HG02588 (cell line): ENCODE results near the gene FAHD1.
"Not testable (repeated sequence)": the region's sequence is repeated elsewhere in the genome, so short reads cannot be mapped to it uniquely, and the experiment has no call there.

ENCODE experiments used
- ATAC-seq: cut with Tn5 transposase; IDR thresholded peaks from one replicate; pipeline ENCODE4 v1.9.1; 2021; ENCODE audit warnings: mild to moderate bottlenecking, moderate library complexity; ENCODE audit not compliant: unreplicated experiment

The FAHD1 gene

GRCh38 chr16:1788708-1789100 is 38.3 kb upstream of the FAHD1 start:
- no peak for ATAC-seq

GRCh38 chr16:1789643-1790045 is 37.4 kb upstream of the FAHD1 start:
- no peak for ATAC-seq

- ATAC-seq, result no peak
Observed at GRCh38 chr16:1790261-1790610, 36.8 kb upstream of the FAHD1 start.

- ATAC-seq, result no peak
Observed at GRCh38 chr16:1790611-1791255, 36.3 kb upstream of the FAHD1 start.

GRCh38 chr16:1791256-1791942 is 35.6 kb upstream of the FAHD1 start:
- no peak for ATAC-seq

- no peak for ATAC-seq
Observed at GRCh38 chr16:1791943-1792812, 34.8 kb upstream of the FAHD1 start.

GRCh38 chr16:1792836-1793577 is 34.0 kb upstream of the FAHD1 start:
- ATAC-seq, result no peak

- no peak for ATAC-seq
Observed at GRCh38 chr16:1793578-1794220, 33.3 kb upstream of the FAHD1 start, which contains the start of gene IGFALS. Gene IGFALS, minus strand, starts transcription at chr16:1793705. Its CDS starts 53 bp downstream, at chr16:1793652.

- ATAC-seq, result no peak
Observed at GRCh38 chr16:1794221-1794871, 32.7 kb upstream of the FAHD1 start.

- ATAC-seq, result no peak
Observed at GRCh38 chr16:1794908-1795666, 31.9 kb upstream of the FAHD1 start.

- not testable (repeated sequence) for ATAC-seq
Observed at GRCh38 chr16:1799263-1799662, 27.7 kb upstream of the FAHD1 start.

GRCh38 chr16:1800701-1801100 is 26.3 kb upstream of the FAHD1 start:
- no peak for ATAC-seq

GRCh38 chr16:1807626-1808025 is 19.4 kb upstream of the FAHD1 start:
- no peak for ATAC-seq

GRCh38 chr16:1808691-1809090 is 18.3 kb upstream of the FAHD1 start:
- no peak for ATAC-seq

GRCh38 chr16:1809281-1809801 is 17.7 kb upstream of the FAHD1 start:
- no peak for ATAC-seq

- no peak for ATAC-seq
Observed at GRCh38 chr16:1810106-1810505, 16.9 kb upstream of the FAHD1 start.

- no peak for ATAC-seq
Observed at GRCh38 chr16:1810536-1810935, 16.5 kb upstream of the FAHD1 start.

- ATAC-seq, result no peak
Observed at GRCh38 chr16:1812732-1813163, 14.3 kb upstream of the FAHD1 start.

- ATAC-seq, result no peak
Observed at GRCh38 chr16:1815461-1815860, 11.5 kb upstream of the FAHD1 start.
